Gastrocnemius medialis (tissue), 4 donors: ENCODE results near the gene MT1B.
"Not testable (repeated sequence)": the region's sequence is repeated elsewhere in the genome, so short reads cannot be mapped to it uniquely, and the experiment has no call there.

ENCODE experiments used
- POLR2A ChIP-seq, 2 donors: fragments of 450-650 bp; IDR thresholded peaks; one replicate each; pipeline ENCODE4 v1.6.1; 2017; ENCODE audit warnings: antibody characterized with exemption in 2 of 2, mild to moderate bottlenecking in 2 of 2, moderate library complexity in 2 of 2
- TF ChIP-seq, protein P1 (sequence below), 5 experiments: fragments of 450-650 bp in 3 of 5; fragments of 200-600 bp in 2 of 5; sonication (generic) in 2 of 5; IDR thresholded peaks in 4 of 5; conservative IDR thresholded peaks in 1 of 5; 1 replicate in 4 of 5; 2 replicates in 1 of 5; pipeline ENCODE4 v1.5.1; 2016 to 2019; ENCODE audit warnings: antibody characterized with exemption in 5 of 5, mild to moderate bottlenecking in 3 of 5, moderate library complexity in 3 of 5

DNA sequence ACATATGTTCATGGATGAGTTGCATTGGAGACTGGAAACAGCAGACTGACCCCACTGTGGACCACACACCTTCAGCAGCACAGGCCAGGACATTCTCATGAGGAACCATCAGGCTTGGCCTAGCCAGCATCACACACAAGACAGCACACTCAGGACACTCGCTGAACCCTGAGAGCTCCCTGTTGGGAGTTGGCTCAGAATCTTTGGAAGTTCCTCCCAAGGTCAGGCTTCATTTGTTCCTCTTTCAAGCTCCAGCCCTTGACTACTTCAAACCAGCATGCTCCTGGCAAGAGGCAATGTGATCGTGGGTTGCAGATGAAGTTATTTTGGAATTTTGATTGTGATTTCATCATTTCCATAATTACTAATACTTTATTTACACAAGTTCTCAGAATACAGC is 20.0 kb downstream of the MT1B start:
- TF ChIP-seq, protein P1, sequence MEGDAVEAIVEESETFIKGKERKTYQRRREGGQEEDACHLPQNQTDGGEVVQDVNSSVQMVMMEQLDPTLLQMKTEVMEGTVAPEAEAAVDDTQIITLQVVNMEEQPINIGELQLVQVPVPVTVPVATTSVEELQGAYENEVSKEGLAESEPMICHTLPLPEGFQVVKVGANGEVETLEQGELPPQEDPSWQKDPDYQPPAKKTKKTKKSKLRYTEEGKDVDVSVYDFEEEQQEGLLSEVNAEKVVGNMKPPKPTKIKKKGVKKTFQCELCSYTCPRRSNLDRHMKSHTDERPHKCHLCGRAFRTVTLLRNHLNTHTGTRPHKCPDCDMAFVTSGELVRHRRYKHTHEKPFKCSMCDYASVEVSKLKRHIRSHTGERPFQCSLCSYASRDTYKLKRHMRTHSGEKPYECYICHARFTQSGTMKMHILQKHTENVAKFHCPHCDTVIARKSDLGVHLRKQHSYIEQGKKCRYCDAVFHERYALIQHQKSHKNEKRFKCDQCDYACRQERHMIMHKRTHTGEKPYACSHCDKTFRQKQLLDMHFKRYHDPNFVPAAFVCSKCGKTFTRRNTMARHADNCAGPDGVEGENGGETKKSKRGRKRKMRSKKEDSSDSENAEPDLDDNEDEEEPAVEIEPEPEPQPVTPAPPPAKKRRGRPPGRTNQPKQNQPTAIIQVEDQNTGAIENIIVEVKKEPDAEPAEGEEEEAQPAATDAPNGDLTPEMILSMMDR (IDR thresholded peaks at IDR 0.05 in 4 of 5, conservative IDR thresholded peaks at IDR 0.05 in 1 of 5): not testable (repeated sequence)
- not testable (repeated sequence) for TF ChIP-seq POLR2A (IDR thresholded peaks at IDR 0.05)
